GM19438 (cell line): Measurements from ENCODE around the gene STK10.

ENCODE experiments used
- ATAC-seq: cut with Tn5 transposase; IDR thresholded peaks from one replicate; pipeline ENCODE4 v1.9.1; 2021; ENCODE audit warnings: low read depth; ENCODE audit not compliant: unreplicated experiment

The STK10 gene

GRCh38 chr5:172063463-172064235 lies 124.4 kb downstream of the STK10 start:
- no peak for ATAC-seq

GRCh38 chr5:172059661-172060100 lies 128.3 kb downstream of the STK10 start:
- ATAC-seq = no peak

DNA sequence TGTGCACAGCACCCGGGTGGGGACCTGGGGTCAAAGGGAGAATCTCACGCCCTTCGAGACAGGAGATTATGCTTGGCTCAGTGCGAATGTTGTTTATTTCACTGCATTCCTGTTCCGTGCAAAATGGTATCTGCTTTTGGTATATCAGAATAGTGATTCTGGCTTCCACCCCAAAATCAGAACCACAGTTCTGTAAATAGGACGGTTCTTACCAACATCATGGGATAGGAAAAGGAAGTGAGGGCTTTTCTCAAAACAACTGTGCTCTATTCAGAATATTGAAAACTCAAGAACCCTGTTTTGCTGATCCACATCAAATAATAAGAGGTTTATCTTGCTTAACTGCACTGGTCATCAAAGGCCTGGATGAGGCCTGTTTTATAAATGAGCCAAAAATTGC lies 129.9 kb downstream of the STK10 start:
- no peak for ATAC-seq

DNA sequence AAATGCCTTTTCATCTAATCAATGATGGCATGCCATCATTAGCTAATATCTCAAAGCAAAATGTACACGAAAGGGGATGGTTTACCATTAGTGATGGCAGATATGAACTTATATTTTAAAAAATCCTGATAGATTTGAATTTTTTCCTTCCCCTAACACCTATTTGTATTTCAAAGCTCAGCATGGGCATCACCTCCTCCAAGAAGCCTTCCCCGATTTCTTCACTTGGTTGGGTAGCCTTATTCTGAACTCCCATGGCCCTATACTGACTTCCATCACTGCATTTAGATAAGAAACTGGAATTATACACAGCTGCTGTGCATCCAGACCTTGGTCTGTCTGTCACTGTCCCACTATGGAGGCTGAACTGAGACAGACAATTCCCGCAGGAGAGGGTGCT lies 132.0 kb downstream of the STK10 start:
- ATAC-seq = no peak

DNA sequence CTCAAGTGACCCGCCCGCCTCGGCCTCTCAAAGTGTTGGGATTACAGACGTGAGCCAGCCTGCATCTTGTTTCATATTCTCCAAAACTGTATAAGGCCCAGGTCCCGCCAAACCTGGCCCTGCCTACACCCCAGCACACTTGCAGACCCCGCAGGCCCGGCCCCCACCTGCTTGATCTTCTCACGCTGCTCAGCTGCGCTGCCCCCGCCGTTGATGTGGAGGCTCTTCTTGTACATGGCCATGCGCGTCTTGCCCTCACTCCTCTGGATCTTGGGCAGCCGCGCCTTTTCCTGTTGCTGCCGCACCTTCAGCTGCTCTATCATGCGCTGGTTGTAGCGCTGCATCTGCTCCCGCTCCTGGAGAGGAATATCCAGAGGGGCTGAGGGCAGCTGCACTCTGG lies 132.6 kb downstream of the STK10 start:
- no peak for ATAC-seq

GRCh38 chr5:172054611-172055153 lies 133.3 kb downstream of the STK10 start:
- no peak for ATAC-seq

DNA sequence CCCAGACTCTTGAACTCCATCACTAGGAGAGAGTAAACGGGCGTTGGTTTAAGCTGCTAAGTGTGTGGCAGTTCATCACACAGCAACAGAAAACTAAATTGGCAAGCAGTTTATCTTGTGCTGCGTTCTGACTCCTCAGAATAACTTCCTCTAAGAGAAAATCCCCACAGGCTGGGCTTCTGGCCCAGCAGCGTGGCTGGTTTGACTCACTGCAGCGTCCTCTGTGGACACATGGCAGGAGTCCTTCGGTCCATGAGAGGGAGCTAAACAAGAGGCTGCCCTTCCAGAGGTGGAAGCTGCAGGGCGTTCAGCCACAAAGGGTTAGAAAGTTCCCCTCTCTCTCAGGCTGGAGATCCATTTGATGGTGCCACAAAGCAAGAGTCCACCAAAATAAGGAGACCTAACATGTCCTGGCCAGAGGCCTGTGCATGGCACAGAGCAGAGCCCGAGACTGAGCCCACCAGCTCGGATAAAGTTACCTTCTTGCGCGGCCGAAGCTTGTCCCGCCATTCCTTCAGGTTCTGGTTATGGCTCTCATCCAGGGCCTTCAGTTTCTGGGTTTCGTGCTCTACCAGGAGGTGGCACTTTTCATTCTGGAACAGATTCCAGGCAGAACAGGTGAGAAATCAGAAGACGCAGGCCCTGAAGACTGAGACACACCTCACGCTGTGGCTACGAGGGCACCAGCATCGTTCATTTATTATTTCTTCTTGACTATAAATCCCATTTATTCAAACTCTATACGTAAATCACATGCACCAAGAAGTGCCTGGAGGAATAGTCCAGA lies 135.4 kb downstream of the STK10 start:
- ATAC-seq = no peak

DNA sequence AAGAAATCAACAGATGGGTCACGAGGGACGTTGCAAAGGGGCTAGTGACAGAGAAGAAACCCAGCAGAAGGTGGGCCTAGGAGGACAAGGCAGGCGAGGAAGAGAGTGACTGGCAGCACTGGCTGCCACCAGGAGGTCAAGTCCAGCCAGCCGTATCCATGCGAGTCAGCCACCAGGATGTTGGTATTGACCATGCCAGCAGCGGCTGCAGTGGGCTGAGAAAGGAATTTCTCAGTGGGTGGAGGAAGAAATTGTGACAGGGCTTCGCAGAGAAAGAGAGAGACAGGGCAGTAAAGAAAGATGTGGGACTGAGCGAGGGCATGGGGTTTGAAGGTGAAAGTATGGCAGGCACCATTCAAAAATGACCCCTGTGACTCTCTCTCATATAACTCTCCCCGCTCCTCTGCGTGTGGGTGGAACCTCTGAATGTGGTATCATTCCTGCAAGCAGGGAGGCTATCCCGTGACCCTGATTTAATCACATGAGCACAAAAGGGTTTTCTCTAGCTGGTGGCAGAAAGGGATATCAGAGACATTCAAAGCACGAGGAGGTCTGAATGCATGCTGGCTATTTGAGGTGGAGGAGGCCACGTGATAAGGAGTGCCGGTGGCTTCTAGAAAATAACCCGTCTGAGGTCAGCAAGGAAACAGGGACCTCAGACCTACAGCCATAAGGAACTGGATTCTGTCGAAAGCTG lies 136.2 kb downstream of the STK10 start:
- no peak for ATAC-seq

DNA sequence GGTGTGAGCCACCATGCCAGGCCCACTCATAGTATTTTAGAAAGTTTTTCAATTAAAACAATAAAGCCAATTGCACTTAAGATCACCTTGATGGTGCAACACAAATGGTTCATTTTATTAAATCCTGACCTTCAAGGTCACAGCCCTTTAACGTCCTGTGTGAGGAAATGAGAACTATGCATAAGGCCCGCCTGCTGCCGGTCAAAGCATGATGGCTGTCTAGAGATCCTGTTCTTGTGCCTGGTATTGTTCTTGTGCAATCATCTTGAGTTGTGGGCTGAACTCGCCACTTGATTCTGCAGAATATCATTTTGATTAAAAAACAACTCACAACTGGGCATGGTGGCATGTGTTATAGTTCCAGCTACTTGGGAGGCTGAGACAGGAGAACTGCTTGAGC lies 137.9 kb downstream of the STK10 start:
- no peak for ATAC-seq

- ATAC-seq = no peak
Observed at GRCh38 chr5:172049226-172049796, 138.7 kb downstream of the STK10 start.

DNA sequence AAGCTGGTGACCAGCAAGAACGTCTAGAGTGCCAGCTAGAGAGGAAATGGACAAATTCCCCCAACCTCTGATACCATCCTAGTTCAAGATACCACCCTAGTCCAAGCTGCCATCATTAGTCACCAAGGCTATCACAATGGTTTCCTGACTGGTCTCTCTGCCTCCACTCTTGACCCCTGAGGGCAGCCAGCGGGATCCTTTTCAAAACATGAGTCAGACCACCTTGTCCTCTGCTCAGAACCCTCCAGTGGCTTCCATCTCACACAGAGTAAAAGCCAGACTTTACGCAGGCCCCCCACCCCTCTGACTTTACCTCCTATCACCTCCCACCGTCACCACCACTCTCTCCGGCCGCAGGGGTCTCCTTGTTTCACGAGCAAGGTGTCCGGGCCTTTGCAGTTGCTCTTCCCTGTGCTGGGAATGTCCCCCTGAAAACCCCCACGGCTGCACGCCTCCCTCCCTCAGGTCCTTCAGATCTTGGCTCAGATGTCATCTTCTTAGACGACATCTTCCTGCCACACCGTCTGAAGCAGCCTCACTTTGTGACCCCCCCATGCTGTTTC lies 139.4 kb downstream of the STK10 start:
- ATAC-seq = no peak

DNA sequence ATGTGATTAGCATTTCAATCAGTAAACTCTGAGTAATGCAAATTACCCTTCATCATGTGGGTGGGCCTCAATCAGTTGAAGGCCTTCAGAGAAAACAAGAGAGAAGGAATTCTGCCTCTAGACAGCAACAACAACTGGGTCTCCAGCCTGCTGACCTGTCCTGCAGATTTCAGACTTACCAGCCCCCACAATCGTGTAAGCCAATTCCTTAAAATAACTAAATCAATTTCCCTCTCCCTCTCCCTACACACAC lies 139.9 kb downstream of the STK10 start:
- ATAC-seq = no peak

DNA sequence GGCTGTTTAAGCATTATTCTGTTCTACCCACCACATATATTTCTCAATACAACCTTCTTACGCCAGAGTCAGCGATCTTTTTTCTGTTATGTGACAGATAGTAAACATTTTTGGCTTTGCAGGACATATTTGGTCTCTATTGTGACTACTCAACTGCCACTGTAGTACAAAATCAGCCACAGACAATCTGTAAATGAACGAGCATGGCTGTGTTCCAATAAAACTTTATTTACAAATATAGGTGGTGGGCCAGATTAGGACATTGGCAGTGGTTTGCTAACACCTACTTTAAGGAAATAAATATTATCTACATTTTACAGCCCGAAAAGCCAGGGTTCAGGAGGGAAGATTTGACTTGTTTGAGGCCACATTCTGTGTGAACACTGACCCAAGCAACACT lies 141.4 kb downstream of the STK10 start:
- no peak for ATAC-seq

DNA sequence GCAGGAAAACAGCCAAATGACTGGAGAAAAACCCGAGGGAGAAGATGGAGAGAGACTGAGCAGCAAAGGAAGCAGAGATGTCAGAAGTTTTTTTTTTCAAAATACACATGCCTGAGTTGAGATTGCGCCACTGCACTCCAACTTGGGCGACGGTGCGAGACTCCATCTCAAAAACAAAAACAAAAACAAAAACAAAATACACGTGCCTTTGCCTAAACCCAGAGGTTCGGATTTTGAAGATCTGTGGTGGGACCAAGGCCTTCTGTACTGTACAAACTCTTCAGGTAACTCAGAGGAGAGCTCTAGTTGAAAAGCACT lies 142.8 kb downstream of the STK10 start:
- no peak for ATAC-seq

GRCh38 chr5:172044631-172045314 lies 143.3 kb downstream of the STK10 start:
- no peak for ATAC-seq

GRCh38 chr5:172043865-172044264 lies 144.2 kb downstream of the STK10 start:
- ATAC-seq = no peak

GRCh38 chr5:172042183-172042582 lies 145.8 kb downstream of the STK10 start:
- no peak for ATAC-seq

GRCh38 chr5:172038167-172038566 lies 149.9 kb downstream of the STK10 start:
- ATAC-seq = no peak

- ATAC-seq = no peak
Observed at GRCh38 chr5:172035049-172035448, 153.0 kb downstream of the STK10 start.

DNA sequence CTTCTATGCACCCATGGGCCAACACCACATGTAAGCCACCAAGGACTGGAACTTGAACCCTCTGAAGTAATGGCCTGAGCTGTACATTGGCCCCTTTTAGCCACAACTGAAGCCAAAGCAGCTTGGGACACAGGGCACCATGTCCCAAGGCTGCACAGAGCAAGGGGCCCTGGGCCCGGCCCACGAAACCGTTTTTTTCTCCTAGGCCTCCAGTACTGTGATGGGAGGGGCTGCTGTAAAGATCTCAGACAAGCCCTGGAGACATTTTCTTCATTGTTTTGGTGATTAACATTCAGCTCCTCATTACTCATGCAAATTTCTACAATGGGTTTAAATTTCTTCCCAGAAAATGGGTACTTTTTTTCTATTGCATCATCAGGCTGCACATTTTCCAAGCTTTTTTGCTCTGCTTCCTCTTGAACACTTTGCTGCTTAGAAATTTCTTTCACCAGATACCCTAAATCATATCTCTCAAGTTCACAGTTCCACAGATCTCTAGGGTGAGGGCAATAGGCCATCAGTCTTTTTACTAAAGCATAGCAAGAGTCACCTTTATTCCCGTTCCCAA lies 156.0 kb downstream of the STK10 start:
- no peak for ATAC-seq
